SJCRH30 (cell line): Measurements from ENCODE around the gene PPP2R2C. TPM values are rescaled to one million over a fixed set of nuclear protein-coding genes. Genes with fewer than 3 reads are reported as not detected.

ENCODE experiments used
- DNase-seq, 2 experiments: peaks; one replicate each; pipeline ENCODE4 v3.0.0-alpha.2; 2015 to 2020
- H3K27ac ChIP-seq: fragments of 250-450 bp; sonication (Bioruptor Pico); 2 replicates; pipeline ENCODE4 v1.5.1; 2020; ENCODE audit warnings: mild to moderate bottlenecking, moderate library complexity
- H3K27me3 ChIP-seq: fragments of 250-450 bp; sonication (Bioruptor Pico); 2 replicates; pipeline ENCODE4 v1.5.1; 2020; ENCODE audit warnings: mild to moderate bottlenecking, moderate library complexity
- H3K36me3 ChIP-seq: fragments of 250-450 bp; sonication (Bioruptor Pico); 2 replicates; pipeline ENCODE4 v1.5.1; 2020; ENCODE audit warnings: mild to moderate bottlenecking, moderate library complexity
- H3K4me1 ChIP-seq: fragments of 250-450 bp; sonication (Bioruptor Pico); 2 replicates; pipeline ENCODE4 v1.5.1; 2020; ENCODE audit warnings: mild to moderate bottlenecking, moderate library complexity
- H3K4me3 ChIP-seq: fragments of 250-450 bp; sonication (Bioruptor Pico); 2 replicates; pipeline ENCODE4 v1.5.1; 2020; ENCODE audit warnings: mild to moderate bottlenecking, moderate library complexity
- H3K9me3 ChIP-seq: fragments of 250-450 bp; sonication (Bioruptor Pico); replicated peaks from 2 replicates; pipeline ENCODE4 v1.5.1; 2020; ENCODE audit warnings: mild to moderate bottlenecking, moderate library complexity
- total RNA-seq: library from RNA; depleted of rRNA; stranded (reverse); fragments of >200 nt; shearing (Covaris generic); gene quantifications from 2 replicates; pipeline ENCODE4 v1.2.3, GENCODE V29; 2014

The PPP2R2C gene
- total RNA-seq, 1 experiment from 2014 or later: not detected

GRCh38 chr4:6389142-6389825 is 83.1 kb downstream of the PPP2R2C start:
- Histone ChIP-seq H3K36me3 (no peaks in the 10 kb centered on the region), H3K4me1 (no peaks in the 10 kb centered on the region), H3K4me3 (no peak overlapping the region), H3K27me3 (peaks cover 43% of the 10 kb centered on the region), H3K27ac (no peak overlapping the region), H3K9me3 (no peaks in the 10 kb centered on the region)
- DNase-seq: no peak

- no peak for DNase-seq
- H3K4me1 ChIP-seq: no peaks in the 10 kb centered on the region
- peaks cover 43% of the 10 kb centered on the region for H3K27me3 ChIP-seq
Observed at GRCh38 chr4:6388713-6389112, 83.7 kb downstream of the PPP2R2C start.

GRCh38 chr4:6387946-6388345 is 84.5 kb downstream of the PPP2R2C start:
- Histone ChIP-seq H3K27ac (no peak overlapping the region), H3K4me1 (no peaks in the 10 kb centered on the region), H3K27me3 (peaks cover 48% of the 10 kb centered on the region), H3K4me3 (no peak overlapping the region), H3K36me3 (no peaks in the 10 kb centered on the region), H3K9me3 (no peaks in the 10 kb centered on the region)
- no peak for DNase-seq

More at GRCh38 chr4:6388713-6389112, 83.7 kb downstream of the PPP2R2C start:
- no peaks in the 10 kb centered on the region for H3K9me3 ChIP-seq
- H3K36me3 ChIP-seq: no peaks in the 10 kb centered on the region
- no peak overlapping the region for H3K27ac ChIP-seq
- H3K4me3 ChIP-seq: no peak overlapping the region

GRCh38 chr4:6386091-6386490 is 86.3 kb downstream of the PPP2R2C start:
- no peak for DNase-seq
- H3K27ac ChIP-seq: no peak overlapping the region
- H3K27me3 ChIP-seq: peaks cover 52% of the 10 kb centered on the region
- H3K4me1 ChIP-seq: no peaks in the 10 kb centered on the region
- no peaks in the 10 kb centered on the region for H3K9me3 ChIP-seq
- H3K4me3 ChIP-seq: no peak overlapping the region
- no peaks in the 10 kb centered on the region for H3K36me3 ChIP-seq

- Histone ChIP-seq H3K4me3 (no peak overlapping the region), H3K36me3 (no peaks in the 10 kb centered on the region), H3K27ac (no peak overlapping the region), H3K27me3 (peaks cover 56% of the 10 kb centered on the region), H3K9me3 (no peaks in the 10 kb centered on the region), H3K4me1 (no peaks in the 10 kb centered on the region)
- DNase-seq: no peak
Observed at GRCh38 chr4:6385288-6385687, 87.1 kb downstream of the PPP2R2C start.

- no peak for DNase-seq
- Histone ChIP-seq H3K27ac (no peak overlapping the region), H3K27me3 (peaks cover 63% of the 10 kb centered on the region), H3K4me1 (no peaks in the 10 kb centered on the region), H3K9me3 (no peaks in the 10 kb centered on the region), H3K36me3 (no peaks in the 10 kb centered on the region), H3K4me3 (no peak overlapping the region)
Observed at GRCh38 chr4:6384541-6384940, 87.9 kb downstream of the PPP2R2C start.

- Histone ChIP-seq H3K27me3 (peaks cover 65% of the 10 kb centered on the region), H3K4me1 (no peaks in the 10 kb centered on the region), H3K36me3 (no peaks in the 10 kb centered on the region), H3K9me3 (no peaks in the 10 kb centered on the region), H3K4me3 (no peak overlapping the region), H3K27ac (no peak overlapping the region)
- no peak for DNase-seq
Observed at GRCh38 chr4:6383929-6384328, 88.5 kb downstream of the PPP2R2C start.

- Histone ChIP-seq H3K27me3 (peaks cover 63% of the 10 kb centered on the region), H3K4me1 (no peaks in the 10 kb centered on the region), H3K4me3 (no peak overlapping the region), H3K9me3 (no peaks in the 10 kb centered on the region), H3K27ac (no peak overlapping the region), H3K36me3 (no peaks in the 10 kb centered on the region)
- no peak for DNase-seq
Observed at GRCh38 chr4:6383009-6383404, 89.4 kb downstream of the PPP2R2C start.

- no peak for DNase-seq
- no peaks in the 10 kb centered on the region for H3K36me3 ChIP-seq
- H3K27me3 ChIP-seq: peaks cover 69% of the 10 kb centered on the region
Observed at GRCh38 chr4:6381571-6382123, 90.8 kb downstream of the PPP2R2C start.

GRCh38 chr4:6380746-6381410 is 91.5 kb downstream of the PPP2R2C start:
- DNase-seq: no peak
- Histone ChIP-seq H3K4me1 (no peaks in the 10 kb centered on the region), H3K9me3 (no peaks in the 10 kb centered on the region), H3K27ac (no peak overlapping the region), H3K4me3 (no peak overlapping the region), H3K27me3 (peaks cover 66% of the 10 kb centered on the region), H3K36me3 (no peaks in the 10 kb centered on the region)

More at GRCh38 chr4:6381571-6382123, 90.8 kb downstream of the PPP2R2C start:
- Histone ChIP-seq H3K27ac (no peak overlapping the region), H3K9me3 (no peaks in the 10 kb centered on the region), H3K4me3 (no peak overlapping the region), H3K4me1 (no peaks in the 10 kb centered on the region)

GRCh38 chr4:6379767-6380745 is 92.4 kb downstream of the PPP2R2C start:
- Histone ChIP-seq H3K36me3 (no peaks in the 10 kb centered on the region), H3K27ac (no peak overlapping the region), H3K27me3 (peaks cover 68% of the 10 kb centered on the region), H3K9me3 (no peaks in the 10 kb centered on the region), H3K4me3 (no peak overlapping the region), H3K4me1 (no peaks in the 10 kb centered on the region)
- no peak for DNase-seq

GRCh38 chr4:6378493-6379445 is 93.6 kb downstream of the PPP2R2C start:
- Histone ChIP-seq H3K27me3 (peaks cover 64% of the 10 kb centered on the region), H3K36me3 (no peaks in the 10 kb centered on the region), H3K9me3 (no peaks in the 10 kb centered on the region), H3K4me3 (no peak overlapping the region), H3K4me1 (no peaks in the 10 kb centered on the region), H3K27ac (no peak overlapping the region)
- DNase-seq: no peak

- Histone ChIP-seq H3K27ac (no peak overlapping the region), H3K9me3 (no peaks in the 10 kb centered on the region), H3K4me3 (no peak overlapping the region), H3K4me1 (no peaks in the 10 kb centered on the region), H3K27me3 (peaks cover 58% of the 10 kb centered on the region), H3K36me3 (no peaks in the 10 kb centered on the region)
- DNase-seq: no peak
Observed at GRCh38 chr4:6377626-6378492, 94.6 kb downstream of the PPP2R2C start.
